SU-DHL-6 (cell line): ENCODE measurements around the gene TRAPPC3L.

Experiments used
- H2AFZ ChIP-seq: fragments of 200-600 bp; sonication (generic); 2 replicates; pipeline ENCODE4 v1.6.1; 2014; ENCODE audit warnings: low read depth, mild to moderate bottlenecking, moderate library complexity, mixed read lengths, antibody characterized with exemption, low read length; ENCODE audit not compliant: severe bottlenecking
- H3F3A ChIP-seq: fragments of 200-600 bp; shearing (Covaris generic); 2 replicates; pipeline ENCODE4 v1.6.0; 2016; ENCODE audit warnings: antibody characterized with exemption, mild to moderate bottlenecking; ENCODE audit not compliant: insufficient read depth
- H3K27ac ChIP-seq: fragments of 200-600 bp; sonication (generic); 2 replicates; pipeline ENCODE4 v1.5.1; 2016; ENCODE audit warnings: low read depth, mild to moderate bottlenecking, low read length, moderate library complexity, mixed read lengths
- H3K27me3 ChIP-seq: fragments of 200-600 bp; sonication (generic), shearing (Covaris generic); 2 replicates; pipeline ENCODE4 v1.6.0; 2014; ENCODE audit warnings: mild to moderate bottlenecking, low read length
- H3K36me3 ChIP-seq: fragments of 200-600 bp; sonication (generic); 2 replicates; pipeline ENCODE4 v1.6.1; 2014; ENCODE audit warnings: mild to moderate bottlenecking, low read length, mixed read lengths
- H3K4me2 ChIP-seq: fragments of 300-600, 200-600 bp; shearing (Covaris generic), sonication (generic); 2 replicates; pipeline ENCODE4 v1.6.0; 2014; ENCODE audit warnings: low read length, low read depth, mild to moderate bottlenecking; ENCODE audit not compliant: poor library complexity, severe bottlenecking
- H3K4me3 ChIP-seq: fragments of 200-600 bp; sonication (generic); 2 replicates; pipeline ENCODE4 v1.5.1; 2014; ENCODE audit warnings: antibody characterized with exemption, low read length, mild to moderate bottlenecking, mixed read lengths; ENCODE audit not compliant: insufficient read depth, poor library complexity, severe bottlenecking
- H3K79me2 ChIP-seq: fragments of 200-600 bp; sonication (generic); 2 replicates; pipeline ENCODE4 v1.6.1; 2014; ENCODE audit warnings: mild to moderate bottlenecking, low read length, moderate library complexity; ENCODE audit not compliant: insufficient read depth
- H3K9ac ChIP-seq: fragments of 200-600 bp; sonication (generic); 2 replicates; pipeline ENCODE4 v1.7.0; 2014; ENCODE audit warnings: mild to moderate bottlenecking, low read length
- H3K9me2 ChIP-seq: fragments of 200-600 bp; sonication (generic); replicated peaks from 2 replicates; pipeline ENCODE4 v1.6.1; 2014; ENCODE audit warnings: low read length; ENCODE audit not compliant: insufficient read depth
- H3K9me3 ChIP-seq: fragments of 200-600 bp; sonication (generic); 2 replicates; pipeline ENCODE4 v1.6.1; 2014; ENCODE audit warnings: low read length, mixed read lengths; ENCODE audit not compliant: insufficient read depth
- H4K20me1 ChIP-seq: fragments of 200-600 bp; sonication (generic); 2 replicates; pipeline ENCODE4 v1.6.1; 2014; ENCODE audit warnings: low read depth, mild to moderate bottlenecking, antibody characterized with exemption, low read length, moderate library complexity, mixed read lengths
- EZH2phosphoT487 ChIP-seq: fragments of 200-600 bp; sonication (generic), shearing (Covaris generic); conservative IDR thresholded peaks from 2 replicates; pipeline ENCODE4 v1.6.1; 2018; ENCODE audit warnings: mild to moderate bottlenecking, antibody characterized with exemption, low read length, moderate library complexity, mixed read lengths
- TF ChIP-seq, protein P1 (sequence below): fragments of 200-600 bp; sonication (generic); IDR thresholded peaks from one replicate; pipeline ENCODE4 v1.5.1; 2017; ENCODE audit warnings: antibody characterized with exemption, mild to moderate bottlenecking, low read length, moderate library complexity; ENCODE audit not compliant: insufficient read depth, poor library complexity, severe bottlenecking

TRAPPC3L gene

DNA sequence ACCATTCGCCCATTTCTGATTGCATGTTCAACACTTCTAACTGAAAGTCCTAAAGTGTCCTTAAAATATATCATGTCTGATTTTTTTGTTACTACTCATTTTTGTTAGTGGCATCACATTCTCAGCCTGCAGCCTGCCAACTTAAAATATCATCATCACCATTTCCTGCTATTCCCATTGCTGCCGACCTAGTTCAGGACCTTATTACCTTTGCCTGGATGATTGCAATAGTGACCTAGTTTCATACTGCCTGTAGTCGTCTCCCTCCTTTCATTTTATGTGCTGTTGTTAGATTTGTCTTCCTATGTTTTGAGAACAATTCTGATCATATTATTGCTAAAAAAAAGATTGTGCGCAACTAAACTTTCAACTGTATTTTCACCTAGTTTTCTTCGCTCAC lies 32.0 kb upstream of the TRAPPC3L start:
- no peaks in the 10 kb centered on the region for H4K20me1 ChIP-seq
- H3K79me2 ChIP-seq: peaks cover 56% of the 10 kb centered on the region
- no peak overlapping the region for H2AFZ ChIP-seq
- peaks cover 6% of the 10 kb centered on the region; the same call in 1 of the 2 replicates for H3F3A ChIP-seq
- no peak overlapping the region for H3K27ac ChIP-seq
- no peaks in the 10 kb centered on the region for H3K9me2 ChIP-seq
- H3K27me3 ChIP-seq: no peaks in the 10 kb centered on the region
- TF ChIP-seq, protein P1, sequence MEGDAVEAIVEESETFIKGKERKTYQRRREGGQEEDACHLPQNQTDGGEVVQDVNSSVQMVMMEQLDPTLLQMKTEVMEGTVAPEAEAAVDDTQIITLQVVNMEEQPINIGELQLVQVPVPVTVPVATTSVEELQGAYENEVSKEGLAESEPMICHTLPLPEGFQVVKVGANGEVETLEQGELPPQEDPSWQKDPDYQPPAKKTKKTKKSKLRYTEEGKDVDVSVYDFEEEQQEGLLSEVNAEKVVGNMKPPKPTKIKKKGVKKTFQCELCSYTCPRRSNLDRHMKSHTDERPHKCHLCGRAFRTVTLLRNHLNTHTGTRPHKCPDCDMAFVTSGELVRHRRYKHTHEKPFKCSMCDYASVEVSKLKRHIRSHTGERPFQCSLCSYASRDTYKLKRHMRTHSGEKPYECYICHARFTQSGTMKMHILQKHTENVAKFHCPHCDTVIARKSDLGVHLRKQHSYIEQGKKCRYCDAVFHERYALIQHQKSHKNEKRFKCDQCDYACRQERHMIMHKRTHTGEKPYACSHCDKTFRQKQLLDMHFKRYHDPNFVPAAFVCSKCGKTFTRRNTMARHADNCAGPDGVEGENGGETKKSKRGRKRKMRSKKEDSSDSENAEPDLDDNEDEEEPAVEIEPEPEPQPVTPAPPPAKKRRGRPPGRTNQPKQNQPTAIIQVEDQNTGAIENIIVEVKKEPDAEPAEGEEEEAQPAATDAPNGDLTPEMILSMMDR: no peak
- no peak for TF ChIP-seq EZH2phosphoT487
- H3K36me3 ChIP-seq: peaks cover 16% of the 10 kb centered on the region; the same call in 1 of the 2 replicates
- no peak overlapping the region for H3K9ac ChIP-seq
- no peaks in the 10 kb centered on the region for H3K9me3 ChIP-seq
- H3K4me2 ChIP-seq: no peak overlapping the region
- no peak overlapping the region for H3K4me3 ChIP-seq

DNA sequence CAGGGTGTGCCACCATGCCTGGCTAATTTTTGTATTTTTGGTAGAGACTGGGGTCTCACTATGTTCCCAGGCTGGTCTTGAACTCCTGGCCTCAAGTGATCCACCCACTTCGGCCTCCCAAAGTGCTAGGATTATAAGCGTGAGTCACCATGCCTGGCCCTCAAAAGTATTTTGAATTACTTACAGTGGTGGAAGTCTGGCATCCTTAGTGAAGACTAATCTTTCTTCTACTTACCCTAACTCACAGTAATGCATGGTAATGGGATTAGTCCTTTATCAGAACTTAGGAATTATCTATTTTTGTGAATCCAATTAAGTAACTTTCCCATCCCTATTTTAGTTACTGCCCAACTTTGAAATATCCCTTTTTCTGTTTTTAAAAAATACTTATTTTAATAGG lies 29.7 kb upstream of the TRAPPC3L start:
- no peak overlapping the region for H3K27ac ChIP-seq
- TF ChIP-seq, protein P1: no peak
- no peak for TF ChIP-seq EZH2phosphoT487
- no peak overlapping the region for H2AFZ ChIP-seq
- H3K79me2 ChIP-seq: peaks cover 67% of the 10 kb centered on the region
- H3K4me2 ChIP-seq: no peak overlapping the region
- H3K4me3 ChIP-seq: no peak overlapping the region
- H4K20me1 ChIP-seq: no peaks in the 10 kb centered on the region
- H3K36me3 ChIP-seq: peaks cover 4% of the 10 kb centered on the region; the same call in 1 of the 2 replicates
- peaks cover 8% of the 10 kb centered on the region for H3F3A ChIP-seq
- H3K9ac ChIP-seq: no peak overlapping the region
- H3K9me3 ChIP-seq: no peaks in the 10 kb centered on the region
- H3K9me2 ChIP-seq: no peaks in the 10 kb centered on the region
- H3K27me3 ChIP-seq: no peaks in the 10 kb centered on the region

DNA sequence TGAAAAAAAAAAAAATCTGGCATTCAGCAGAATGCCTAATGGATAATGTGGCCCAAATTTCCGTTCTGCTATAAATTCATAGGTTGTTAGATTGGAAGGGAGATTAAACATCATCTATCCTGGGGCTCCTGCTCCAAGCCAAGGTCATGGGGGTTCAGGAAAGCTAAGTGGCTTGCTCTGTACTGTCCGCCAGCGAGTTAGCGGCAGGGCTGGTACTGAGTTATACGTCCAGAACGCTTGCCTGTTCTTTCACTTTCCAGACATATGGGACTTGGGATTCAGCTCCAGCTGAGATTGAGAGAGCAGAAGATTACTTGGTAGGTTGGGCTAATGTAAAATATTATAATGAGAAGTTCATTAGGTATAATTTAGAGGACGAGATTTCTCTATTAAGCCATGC lies 26.7 kb upstream of the TRAPPC3L start:
- Histone ChIP-seq H3K9me3 (no peaks in the 10 kb centered on the region), H2AFZ (peak overlapping the region; percentile 65), H3K9me2 (no peaks in the 10 kb centered on the region), H3K9ac (peak overlapping the region; percentile 75), H3K36me3 (no peaks in the 10 kb centered on the region; the same call in 1 of the 2 replicates), H3K4me2 (peak overlapping the region; percentile 87), H3K27me3 (no peaks in the 10 kb centered on the region), H3K27ac (peak overlapping the region; percentile 78), H3F3A (peaks cover 4% of the 10 kb centered on the region; the same call in 1 of the 2 replicates), H3K4me3 (peak overlapping the region; percentile 82), H4K20me1 (no peaks in the 10 kb centered on the region), H3K79me2 (peaks cover 45% of the 10 kb centered on the region)
- TF ChIP-seq EZH2phosphoT487: no peak
- TF ChIP-seq, protein P1: no peak

DNA sequence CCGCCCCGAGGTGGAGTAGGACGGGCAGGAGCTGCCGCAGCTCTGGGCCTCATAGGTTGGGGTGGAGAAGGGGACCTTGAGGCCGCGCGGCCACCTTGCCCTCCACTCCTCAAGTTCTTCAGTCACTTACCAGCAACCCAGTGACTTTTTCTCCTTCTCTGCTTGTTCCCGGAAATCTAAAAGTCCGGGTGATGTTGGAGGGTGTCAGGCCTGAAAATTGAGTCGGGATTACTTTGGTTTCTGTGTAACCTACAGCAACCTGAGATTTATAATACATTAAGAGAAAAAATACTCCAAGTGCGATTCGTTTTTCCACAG lies 26.2 kb upstream of the TRAPPC3L start:
- no peaks in the 10 kb centered on the region for H3K9me3 ChIP-seq
- peak overlapping the region; percentile 65 for H2AFZ ChIP-seq
- peaks cover 4% of the 10 kb centered on the region; the same call in 1 of the 2 replicates for H3F3A ChIP-seq
- no peak for TF ChIP-seq EZH2phosphoT487
- TF ChIP-seq, protein P1: no peak
- peak overlapping the region; percentile 75 for H3K9ac ChIP-seq
- no peaks in the 10 kb centered on the region for H3K27me3 ChIP-seq
- peak overlapping the region; percentile 82 for H3K4me3 ChIP-seq
- peak overlapping the region; percentile 87 for H3K4me2 ChIP-seq
- peak overlapping the region; percentile 78 for H3K27ac ChIP-seq
- no peaks in the 10 kb centered on the region for H4K20me1 ChIP-seq
- no peaks in the 10 kb centered on the region for H3K9me2 ChIP-seq
- H3K36me3 ChIP-seq: no peaks in the 10 kb centered on the region; the same call in 1 of the 2 replicates
- H3K79me2 ChIP-seq: peaks cover 42% of the 10 kb centered on the region
